Measurements from ENCODE around the gene CD6. TPM values are rescaled to one million over a fixed set of nuclear protein-coding genes. Genes with fewer than 3 reads are reported as not detected.

CD6 gene
- total RNA-seq, 2 donors from 2014 or later: 0.43 to 0.93 TPM

DNA sequence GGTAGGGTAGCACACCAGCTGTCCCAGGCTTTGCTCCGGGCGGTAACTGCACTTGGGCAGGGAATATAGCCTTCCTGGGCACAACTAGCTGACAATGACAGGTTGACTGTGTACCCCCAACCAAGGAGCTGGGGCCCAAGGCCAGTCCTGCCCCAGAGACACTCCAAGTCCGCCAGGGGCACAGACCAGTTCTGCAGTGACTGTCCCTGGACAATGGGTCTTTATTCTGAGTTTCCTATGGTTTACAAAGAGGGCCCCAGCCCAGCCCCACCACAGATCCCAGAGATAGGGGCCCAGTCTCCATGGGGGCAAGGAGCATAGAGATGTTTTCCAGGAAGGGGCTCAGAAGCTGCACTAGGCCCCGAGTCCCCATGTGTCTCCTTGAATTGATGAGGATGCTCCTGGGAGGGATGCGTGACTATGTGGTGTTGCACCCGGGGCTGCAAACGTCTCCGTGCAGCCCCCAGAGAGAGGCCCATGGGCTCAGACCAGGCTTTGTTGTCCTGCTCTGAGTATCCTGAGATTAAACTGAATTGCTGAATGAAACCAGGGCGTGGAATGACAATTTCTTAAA is 48.4 kb downstream of the CD6 start:
- peak; percentile 78 for DNase-seq (ENCODE audit: low spot score)

DNA sequence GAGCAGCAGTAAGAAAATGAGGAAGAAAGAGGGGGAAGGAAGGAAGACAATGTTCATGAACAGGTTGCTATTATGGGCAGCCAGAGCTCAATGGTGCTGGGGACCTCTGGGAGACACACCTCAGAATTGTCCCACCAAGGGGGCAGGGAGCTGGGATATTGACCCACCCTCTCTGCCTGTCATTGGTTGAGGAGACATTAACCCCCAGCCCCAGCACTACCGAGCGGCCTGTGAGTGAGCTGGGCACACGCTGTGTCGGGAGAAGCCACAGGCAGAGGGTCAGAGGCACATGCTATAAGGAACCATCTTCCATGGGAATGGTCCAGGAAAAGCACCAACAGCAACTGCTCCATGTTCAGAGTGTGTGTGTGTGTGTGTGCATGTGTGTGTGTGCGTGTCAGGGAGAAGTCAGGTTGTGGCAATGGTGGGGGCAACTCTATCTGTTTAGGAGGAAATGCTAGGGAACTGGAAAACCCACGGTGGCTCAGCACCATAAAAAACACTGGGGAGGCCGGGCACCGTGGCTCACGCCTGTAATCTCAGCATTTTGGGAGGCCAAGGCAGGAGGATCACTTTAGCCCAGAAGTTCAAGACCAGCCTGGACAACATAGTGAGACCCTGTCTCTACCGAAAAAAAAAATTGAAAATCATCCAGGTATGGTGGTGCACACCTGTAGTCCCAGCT is 49.2 kb downstream of the CD6 start:
- peak; percentile 48 for DNase-seq (ENCODE audit: low spot score)
- intact Hi-C loops (cut with DNase I): no loop called here

More for the DNA sequence above, 48.4 kb downstream of the CD6 start:
- intact Hi-C loops (cut with DNase I): no loop called here

DNA sequence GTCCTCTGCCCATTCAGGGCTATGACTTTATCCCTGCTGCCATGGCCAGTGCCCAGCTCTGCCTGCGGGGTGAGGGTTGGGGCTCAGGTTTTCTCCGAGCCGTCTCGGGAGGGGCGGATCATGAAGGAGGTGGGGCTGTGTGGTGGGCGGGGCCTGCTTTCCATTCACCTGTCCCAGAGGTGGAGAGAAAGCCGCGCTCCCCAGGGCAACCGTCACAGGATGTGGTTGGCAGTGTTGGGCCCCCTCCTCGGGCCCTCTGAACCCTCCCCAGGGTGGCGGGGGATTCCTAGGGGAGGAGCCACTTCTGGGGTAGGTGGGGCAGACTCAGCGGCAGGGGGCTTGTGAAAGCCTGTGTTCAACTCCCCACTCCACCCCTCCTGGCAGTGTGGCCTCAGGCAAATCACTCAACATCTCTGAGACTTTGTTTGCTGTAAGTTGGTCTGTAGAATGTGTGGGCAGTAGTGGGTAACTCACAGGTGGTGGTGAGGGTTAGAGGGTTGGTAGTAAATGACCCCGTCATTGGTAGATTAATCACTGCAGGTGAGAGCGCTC is 50.3 kb downstream of the CD6 start:
- DNase-seq (ENCODE audit: low spot score): peak; percentile 62
- intact Hi-C loops (cut with DNase I): no loop called here

DNA sequence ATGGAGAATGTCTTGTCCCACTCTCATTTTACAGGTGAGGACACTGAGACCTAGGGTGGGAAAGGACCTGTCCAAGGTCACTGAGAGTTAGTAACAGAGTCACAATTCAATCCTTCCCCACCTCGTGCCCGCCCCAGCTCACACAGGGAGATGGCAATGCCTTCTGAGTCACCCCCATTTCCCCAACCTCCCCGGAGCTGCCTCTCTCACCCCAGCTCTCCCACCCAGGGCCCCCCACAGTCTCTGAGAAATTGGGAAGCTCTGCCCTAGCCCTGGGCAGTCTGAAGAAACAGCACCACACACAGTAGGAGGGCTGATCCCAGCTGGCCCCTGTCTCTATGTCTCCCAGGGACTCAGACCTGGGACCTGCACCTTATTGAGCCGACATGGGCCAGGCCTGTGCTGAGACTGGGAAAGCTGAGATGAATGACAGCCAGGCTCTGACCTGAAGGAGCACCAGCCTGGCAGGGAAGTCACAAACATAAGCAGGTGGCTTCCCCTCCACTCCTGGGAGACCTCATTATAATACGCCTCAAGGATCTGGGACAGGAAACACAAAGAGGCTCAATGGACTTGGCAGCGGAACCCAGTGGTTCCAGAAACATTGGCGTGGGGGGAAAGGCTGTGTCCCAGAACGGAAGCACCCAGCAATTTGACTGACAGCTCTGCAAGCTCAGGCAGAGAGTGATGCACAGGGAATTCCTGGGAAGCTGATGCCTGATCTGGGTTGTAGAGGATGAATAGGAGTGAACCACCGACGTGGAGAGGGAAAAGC is 51.0 kb downstream of the CD6 start:
- intact Hi-C loops (cut with DNase I): no loop called here
- peak; percentile 61 for DNase-seq (ENCODE audit: low spot score)

DNA sequence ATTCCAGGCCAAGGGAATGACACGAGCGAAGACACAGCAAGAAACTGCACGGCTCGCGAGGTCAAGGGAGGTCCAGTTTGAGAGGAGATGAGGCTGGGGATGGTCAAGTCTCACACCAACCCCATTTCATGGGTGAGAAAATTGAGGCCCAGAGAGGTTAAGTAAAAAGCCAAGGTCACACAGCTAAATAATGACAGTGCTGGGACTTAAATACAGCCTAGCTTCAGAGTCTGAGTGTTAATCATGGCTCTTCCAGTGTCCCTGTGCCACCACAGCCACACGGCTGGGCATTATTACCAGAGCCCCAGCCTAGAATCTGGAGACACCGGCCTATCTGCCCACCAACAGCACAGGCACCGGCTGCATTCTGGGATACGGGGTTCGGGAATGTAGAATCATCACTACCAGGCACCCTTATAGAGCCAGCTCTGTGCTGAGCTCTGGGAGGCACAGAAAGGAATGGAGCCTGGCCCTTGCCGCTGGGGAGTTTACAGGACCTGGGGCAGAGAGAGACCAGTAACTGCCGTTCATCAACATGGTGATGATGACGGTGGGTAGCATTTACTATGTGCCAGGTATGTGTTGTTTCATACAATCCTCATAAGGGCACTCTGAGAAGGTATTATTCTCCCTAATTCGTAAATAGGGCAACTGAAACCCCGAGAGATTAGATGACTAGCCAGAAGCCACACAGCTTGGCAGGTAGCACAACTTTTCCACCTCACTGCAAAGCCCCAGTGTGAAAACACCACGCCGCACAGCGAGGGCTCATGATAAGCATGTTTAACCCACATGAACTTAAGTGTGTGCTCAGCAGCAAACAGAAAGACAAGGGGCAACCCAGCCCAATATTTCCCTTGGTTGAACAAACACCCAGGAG is 51.8 kb downstream of the CD6 start:
- intact Hi-C loops (cut with DNase I): no loop called here
- DNase-seq (ENCODE audit: low spot score): peak; percentile 50

DNA sequence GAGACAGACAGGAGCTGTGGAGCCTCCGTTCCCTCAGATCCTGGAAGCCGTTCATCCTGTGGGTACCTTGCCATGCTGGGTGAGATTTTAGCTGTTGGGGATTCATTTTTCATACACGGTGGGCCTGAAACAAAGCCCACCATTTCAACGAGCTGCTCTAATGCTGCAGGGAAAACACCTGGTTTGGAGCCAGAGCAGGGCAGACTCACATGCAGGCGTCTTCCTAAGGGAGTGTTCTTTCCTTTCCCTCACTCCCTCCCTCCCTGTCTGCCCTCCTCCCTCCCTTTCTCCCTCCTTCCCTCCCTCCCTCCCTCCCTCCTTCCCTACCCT is 52.5 kb downstream of the CD6 start:
- DNase-seq (ENCODE audit: low spot score): no peak
- intact Hi-C loops (cut with DNase I): no loop called here

DNA sequence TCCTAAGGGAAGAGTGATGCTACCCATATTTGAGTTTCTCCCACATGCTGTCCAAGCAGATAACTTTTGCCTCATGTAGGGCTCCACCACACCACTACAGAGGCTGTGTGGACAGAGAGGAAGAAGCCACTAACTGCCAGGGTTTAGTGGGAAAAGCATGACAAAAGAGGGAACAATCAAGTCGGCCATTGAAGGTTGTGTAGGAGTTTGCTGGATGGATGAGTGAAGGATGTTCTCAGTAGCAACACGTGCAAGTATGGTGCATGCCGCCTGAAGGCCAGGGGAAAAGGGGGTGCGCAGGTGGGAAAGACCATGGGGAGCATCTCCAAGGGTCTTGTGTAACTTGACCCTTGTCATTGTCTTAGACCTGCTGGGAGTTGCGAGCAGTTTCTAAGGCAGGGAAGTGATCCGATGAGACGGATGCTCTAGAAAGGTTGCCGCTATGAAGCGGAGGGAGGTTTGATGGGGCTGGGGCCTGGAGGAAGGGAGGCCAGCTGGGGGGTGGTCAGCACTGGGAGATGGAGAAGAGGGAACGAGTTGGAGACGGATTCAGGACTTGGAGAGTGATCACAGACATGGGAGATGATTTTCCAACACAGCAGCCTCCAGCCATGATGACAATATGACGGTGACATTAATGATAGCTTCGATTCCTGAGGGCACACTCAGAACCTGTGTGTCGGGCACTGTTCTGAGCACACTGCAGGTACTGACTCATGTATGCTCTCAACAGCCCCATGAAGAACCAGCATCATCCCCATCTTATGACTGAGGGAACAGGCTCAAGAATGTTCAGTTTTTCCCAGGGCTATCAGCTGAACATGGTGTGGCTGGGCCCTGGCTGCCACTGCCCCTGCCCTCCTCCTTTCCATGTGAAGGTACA is 53.7 kb downstream of the CD6 start:
- DNase-seq (ENCODE audit: low spot score): peak; percentile 49
- intact Hi-C loops (cut with DNase I): no loop called here

DNA sequence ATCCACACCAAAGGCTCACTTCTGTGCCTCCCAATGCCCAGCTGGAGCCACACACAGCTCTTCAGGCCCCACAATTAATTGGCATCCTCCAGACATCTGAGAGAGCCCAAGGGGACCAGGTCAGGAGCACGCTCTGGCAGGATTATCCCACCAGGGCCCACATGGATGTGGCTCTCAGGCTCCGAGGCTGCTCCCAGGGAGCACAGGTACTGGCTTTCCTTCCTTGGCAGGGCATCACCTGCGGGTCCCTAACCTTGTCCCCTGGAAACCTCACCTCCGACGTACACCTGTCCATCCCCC is 54.3 kb downstream of the CD6 start:
- intact Hi-C loops (cut with DNase I): no loop called here
- peak; percentile 43 for DNase-seq (ENCODE audit: low spot score)

DNA sequence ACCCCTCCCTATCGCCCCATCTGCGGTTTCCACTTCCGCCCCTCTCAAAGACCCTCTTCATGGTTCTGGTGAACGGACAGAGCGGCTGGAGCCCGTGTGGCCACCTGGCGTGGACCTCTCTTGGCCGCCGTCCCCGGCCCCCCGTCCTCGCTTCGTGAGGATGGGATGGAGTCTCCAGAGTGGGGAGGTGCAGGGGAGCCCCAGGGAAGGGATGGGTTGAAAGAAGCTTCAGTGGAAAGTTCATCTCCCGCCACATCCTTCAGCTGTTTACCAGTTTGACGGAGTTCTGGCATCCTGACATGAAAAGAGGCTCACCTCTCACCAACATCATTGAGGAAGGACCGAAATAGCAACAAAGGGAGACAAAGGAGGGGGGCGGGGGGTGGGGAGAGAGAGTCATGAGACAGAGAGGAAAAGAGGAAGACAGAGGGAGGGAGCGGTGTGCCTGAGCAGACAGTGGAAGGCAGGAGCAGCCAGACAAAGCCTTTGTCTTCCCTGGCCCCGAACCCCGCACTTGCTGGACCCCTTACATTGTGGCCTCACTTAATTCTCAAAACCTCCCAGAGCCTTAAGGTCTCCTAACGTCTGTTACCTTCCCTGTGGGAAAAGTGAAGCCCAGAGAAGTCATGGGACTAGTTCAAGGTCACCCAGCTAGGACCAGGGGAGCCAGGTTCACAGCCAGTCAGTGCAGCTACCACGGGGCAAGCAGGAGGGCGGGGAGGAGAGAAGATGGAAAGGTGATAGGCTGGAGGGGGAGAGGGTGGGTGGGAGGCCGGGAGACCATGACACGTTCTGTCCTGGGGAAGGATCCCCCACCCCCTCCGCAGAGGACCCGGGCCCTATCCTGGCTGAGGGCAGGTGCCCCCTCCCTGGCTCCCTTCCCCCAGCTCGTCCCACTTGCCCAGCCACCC is 54.9 kb downstream of the CD6 start:
- intact Hi-C loops (cut with DNase I): no loop called here
- DNase-seq (ENCODE audit: low spot score): peak; percentile 65

DNA sequence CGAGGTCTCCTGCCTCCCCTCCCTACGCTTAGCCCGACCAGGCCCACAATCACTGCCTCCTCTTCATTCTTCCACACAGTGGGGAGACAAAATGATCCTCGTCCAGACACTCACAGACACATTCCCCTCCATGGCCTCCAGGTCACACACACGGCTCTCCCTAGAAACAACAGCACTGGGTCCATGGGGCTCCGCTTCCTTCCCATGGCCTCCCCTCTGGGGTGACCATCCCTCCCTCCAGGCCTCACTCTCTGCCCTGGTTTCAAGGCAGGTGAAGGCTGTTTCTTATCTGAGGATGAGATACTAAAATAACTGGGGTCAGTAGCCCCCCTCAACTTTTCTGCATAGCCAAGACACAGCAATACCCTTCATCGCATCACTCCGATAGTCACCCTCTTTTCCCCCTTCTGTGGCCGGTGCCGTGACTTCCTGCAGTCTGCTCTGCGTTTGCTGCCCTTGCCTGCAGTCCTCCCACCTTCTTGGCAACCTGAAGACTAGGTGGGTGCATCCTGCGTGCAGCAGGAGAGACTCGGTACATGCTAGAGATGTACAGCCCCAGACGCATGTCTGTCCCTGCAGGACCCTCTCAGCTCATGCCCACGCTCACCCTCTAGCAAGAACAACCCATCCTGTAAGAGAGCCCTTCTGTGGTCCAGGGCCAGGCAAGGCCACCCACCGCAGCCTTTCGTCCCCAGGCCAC is 55.8 kb downstream of the CD6 start:
- peak; percentile 58 for DNase-seq (ENCODE audit: low spot score)
- intact Hi-C loops (cut with DNase I): no loop called here

DNA sequence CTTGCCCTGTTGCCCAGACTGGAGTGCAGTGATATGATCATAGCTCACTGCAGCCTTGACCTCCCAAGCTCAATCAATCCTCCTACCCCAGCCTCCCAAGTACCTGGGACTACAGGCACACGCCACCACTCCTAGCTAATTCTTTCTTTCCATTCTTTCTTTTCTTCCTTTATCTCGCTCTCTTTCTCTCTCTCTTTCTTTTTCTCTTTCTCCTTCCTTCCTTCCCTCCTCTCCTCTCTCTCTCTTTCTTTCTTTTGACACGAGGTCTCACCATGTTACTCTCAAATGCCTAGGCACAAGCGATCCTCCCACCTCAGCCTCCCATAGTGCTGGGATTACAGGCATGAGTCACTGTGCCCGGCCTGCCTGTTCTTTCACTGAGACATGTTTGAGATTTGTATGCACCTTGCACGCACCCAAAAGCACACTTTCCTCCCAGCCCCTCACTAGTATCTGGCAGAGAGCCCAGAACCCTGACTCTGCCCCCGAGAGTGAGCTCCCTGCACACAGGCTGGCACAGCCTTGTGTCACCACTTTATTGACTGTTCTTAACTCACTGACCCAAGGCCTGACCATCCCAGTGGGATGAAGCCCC is 56.8 kb downstream of the CD6 start:
- intact Hi-C loops (cut with DNase I): no loop called here

DNA sequence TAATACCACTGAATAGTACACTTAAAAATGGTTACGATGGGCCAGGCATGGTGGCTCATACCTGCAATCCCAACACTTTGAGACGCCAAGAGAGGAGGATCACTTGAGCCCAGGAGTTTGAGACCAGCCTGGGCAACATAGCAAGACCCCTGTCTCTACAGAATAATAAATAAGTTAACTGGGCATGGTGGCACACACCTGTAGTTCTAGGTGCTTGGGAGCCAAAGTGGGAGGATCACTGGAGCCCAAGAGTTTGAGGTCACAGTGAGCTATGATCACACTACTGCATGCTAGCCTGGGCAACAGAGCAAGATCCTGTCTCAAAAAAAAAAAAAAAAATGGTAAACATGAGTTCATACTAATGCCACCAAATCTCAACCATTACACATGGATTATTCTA is 61.3 kb downstream of the CD6 start:
- no peak for DNase-seq (ENCODE audit: low spot score)
- intact Hi-C loops (cut with DNase I): no loop called here

More for the DNA sequence above, 56.8 kb downstream of the CD6 start:
- DNase-seq (ENCODE audit: low spot score): peak; percentile 38

DNA sequence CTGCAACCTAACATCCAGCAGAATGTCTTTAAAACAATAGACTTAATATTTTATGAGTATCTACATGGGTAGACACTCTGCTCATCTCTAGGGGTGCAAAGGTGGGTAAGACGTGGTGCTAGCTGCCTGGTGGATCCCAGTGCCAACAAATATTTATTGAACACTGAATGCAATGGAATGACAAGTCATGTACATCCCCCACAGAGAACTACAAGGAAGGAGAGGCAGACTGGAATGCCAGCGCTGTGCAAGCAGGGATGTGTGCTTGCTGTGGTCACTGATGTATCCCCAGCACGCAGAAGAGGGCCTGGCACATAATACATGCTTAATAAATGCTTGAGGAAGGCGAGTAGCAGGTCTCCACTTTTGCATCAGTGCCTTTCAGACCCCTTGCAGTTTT is 61.9 kb downstream of the CD6 start:
- intact Hi-C loops (cut with DNase I): no loop called here
- DNase-seq (ENCODE audit: low spot score): no peak

DNA sequence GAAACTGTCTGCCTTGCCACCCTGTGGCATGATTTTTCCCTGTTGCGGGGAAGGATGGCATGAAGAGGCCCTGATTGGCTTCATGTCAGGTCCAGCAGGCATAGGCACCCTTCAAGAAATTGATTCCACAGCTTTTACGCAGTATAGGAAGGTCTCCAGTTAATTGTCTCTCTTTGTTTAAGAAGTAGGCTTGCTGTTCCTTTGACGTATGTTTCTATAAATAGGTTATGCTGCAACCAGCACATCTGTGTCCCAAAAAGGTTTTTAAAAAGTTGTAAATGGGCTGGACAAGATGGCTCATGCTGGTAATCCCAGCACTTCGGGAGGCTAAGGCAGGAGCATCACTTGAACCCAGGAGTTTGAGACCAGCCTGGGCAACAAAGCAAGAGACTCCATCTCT is 62.6 kb downstream of the CD6 start:
- DNase-seq (ENCODE audit: low spot score): no peak
- intact Hi-C loops (cut with DNase I): no loop called here

DNA sequence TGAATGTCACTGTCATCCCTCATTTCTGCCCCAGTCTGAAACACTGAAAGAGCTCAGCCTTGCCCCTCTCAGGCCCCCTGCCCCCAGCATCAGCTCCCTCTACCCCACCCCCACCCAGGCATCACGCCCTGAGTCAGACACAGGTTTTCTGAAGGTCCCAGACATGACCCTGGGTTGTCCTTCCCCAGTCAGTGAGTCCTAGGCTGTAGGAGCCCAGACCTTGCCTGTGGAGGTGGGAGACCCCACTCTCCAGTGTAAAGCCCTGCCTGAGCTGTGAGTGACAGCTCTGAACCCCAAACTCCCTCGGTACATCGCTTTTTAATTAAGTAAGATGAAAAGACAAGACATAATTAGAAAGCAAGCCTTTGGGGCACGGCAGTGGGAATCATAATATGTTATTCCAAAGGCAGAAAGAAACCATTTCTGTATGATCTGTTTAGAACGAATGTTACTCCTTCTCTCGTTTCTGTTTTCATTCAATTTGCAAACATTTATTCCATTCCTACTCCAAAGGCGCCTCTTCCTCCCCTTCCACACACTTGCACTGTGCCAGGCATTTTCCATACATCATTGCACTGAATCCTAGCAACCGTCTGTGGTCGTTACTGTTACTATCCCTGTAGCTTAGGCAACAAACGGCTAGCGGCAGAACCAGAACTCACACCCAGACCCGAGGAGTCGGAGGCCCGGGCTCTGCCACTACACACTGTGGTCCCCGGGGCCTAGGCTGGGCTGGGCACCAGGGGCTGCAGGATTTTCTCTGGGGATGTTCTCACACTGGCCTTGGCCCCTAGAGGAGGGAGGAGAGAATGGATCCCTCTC is 63.4 kb downstream of the CD6 start:
- intact Hi-C loops (cut with DNase I): no loop called here
- no peak for DNase-seq (ENCODE audit: low spot score)

DNA sequence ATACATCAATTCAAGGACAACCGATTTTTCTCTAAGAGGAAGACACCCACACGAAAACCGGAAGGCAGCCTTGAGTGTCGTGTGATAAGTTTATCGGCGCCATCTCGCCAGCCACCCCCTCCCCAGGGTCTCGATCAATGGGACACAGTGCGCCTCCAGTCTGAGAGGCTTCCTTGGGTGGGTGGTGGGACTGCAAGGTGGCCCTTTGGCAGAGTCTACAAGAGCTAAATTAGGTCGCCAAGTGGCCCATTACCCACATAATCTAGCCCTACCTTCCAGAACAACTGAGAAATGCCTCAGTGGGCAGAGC is 64.0 kb downstream of the CD6 start:
- intact Hi-C loops (cut with DNase I): no loop called here
- DNase-seq (ENCODE audit: low spot score): no peak
